Neural cell (in vitro differentiated cells): Measurements from ENCODE around the gene TMEM54. TPM values are rescaled to one million over a fixed set of nuclear protein-coding genes. Genes with fewer than 3 reads are reported as not detected.

Source experiments
- H2AFZ ChIP-seq: fragments of 200-600, 300-800 bp; sonication (generic), shearing (Covaris generic); 2 replicates; pipeline ENCODE4 v1.6.0; 2014; ENCODE audit warnings: low read depth, mild to moderate bottlenecking, antibody characterized with exemption, low read length, moderate library complexity
- H3F3A ChIP-seq: fragments of 200-600 bp; shearing (Covaris generic); 2 replicates; pipeline ENCODE4 v1.6.1; 2016; ENCODE audit warnings: mild to moderate bottlenecking, moderate library complexity, mixed read lengths, antibody characterized with exemption, low read length; ENCODE audit not compliant: insufficient read depth, poor library complexity, severe bottlenecking
- H3K27ac ChIP-seq: fragments of 200-600, 300-800 bp; sonication (generic), shearing (Covaris generic); 2 replicates; pipeline ENCODE4 v1.5.1; 2014; ENCODE audit warnings: mild to moderate bottlenecking, low read length, moderate library complexity
- H3K27me3 ChIP-seq: fragments of 300-800, 200-600 bp; sonication (generic), shearing (Covaris generic); 2 replicates; pipeline ENCODE4 v1.6.0; 2014; ENCODE audit warnings: mild to moderate bottlenecking, low read depth, low read length, moderate library complexity; ENCODE audit not compliant: insufficient read depth
- H3K36me3 ChIP-seq: fragments of 300-800, 200-600 bp; sonication (generic), shearing (Covaris generic); 2 replicates; pipeline ENCODE4 v1.5.1; 2014; ENCODE audit warnings: mild to moderate bottlenecking, antibody characterized with exemption, low read length, moderate library complexity; ENCODE audit not compliant: insufficient read depth
- H3K4me2 ChIP-seq: fragments of 300-800, 200-600 bp; sonication (generic), shearing (Covaris generic); 2 replicates; pipeline ENCODE4 v1.6.0; 2014; ENCODE audit warnings: mild to moderate bottlenecking, low read length
- H3K4me3 ChIP-seq: fragments of 300-800, 200-600 bp; sonication (generic), shearing (Covaris generic); 2 replicates; pipeline ENCODE4 v1.5.1; 2014; ENCODE audit warnings: mild to moderate bottlenecking, low read length, moderate library complexity
- H3K79me2 ChIP-seq: fragments of 200-600 bp; shearing (Covaris generic); replicated peaks from 2 replicates; pipeline ENCODE4 v1.6.0; 2014; ENCODE audit warnings: mild to moderate bottlenecking, low read length, moderate library complexity; ENCODE audit not compliant: insufficient read depth
- H3K9ac ChIP-seq: fragments of 300-800, 200-600 bp; sonication (generic), shearing (Covaris generic); 2 replicates; pipeline ENCODE4 v1.6.1; 2016; ENCODE audit warnings: mild to moderate bottlenecking, low read length, mixed read lengths
- H3K9me2 ChIP-seq: fragments of 200-600 bp; shearing (Covaris generic); 2 replicates; pipeline ENCODE4 v1.6.1; 2016; ENCODE audit warnings: mild to moderate bottlenecking, low read length, mixed read lengths; ENCODE audit not compliant: insufficient read depth
- H3K9me3 ChIP-seq: fragments of 200-600, 300-800 bp; sonication (generic), shearing (Covaris generic); 2 replicates; pipeline ENCODE4 v1.6.1; 2016; ENCODE audit warnings: mild to moderate bottlenecking, mixed run types, low read length, moderate library complexity, mixed read lengths
- H4K20me1 ChIP-seq: fragments of 200-600 bp; shearing (Covaris generic); 2 replicates; pipeline ENCODE4 v1.6.1; 2016; ENCODE audit warnings: mild to moderate bottlenecking, mixed run types; ENCODE audit not compliant: insufficient read depth
- EP300 ChIP-seq: fragments of 450-650 bp; conservative IDR thresholded peaks from 2 replicates; pipeline ENCODE4 v1.6.1; 2014; ENCODE audit warnings: antibody characterized with exemption, mild to moderate bottlenecking, moderate library complexity; ENCODE audit not compliant: poor library complexity, severe bottlenecking
- EZH2 ChIP-seq: fragments of 200-600, 300-800 bp; shearing (Covaris generic), sonication (generic); IDR thresholded peaks from 2 replicates; pipeline ENCODE4 v1.6.1; 2014; ENCODE audit warnings: antibody characterized with exemption, low read length, borderline replicate concordance, mild to moderate bottlenecking; ENCODE audit not compliant: insufficient read depth, poor library complexity, severe bottlenecking
- MXI1 ChIP-seq: fragments of 450-650 bp; conservative IDR thresholded peaks from 2 replicates; pipeline ENCODE4 v1.6.1; 2014; ENCODE audit warnings: antibody characterized with exemption, mild to moderate bottlenecking; ENCODE audit not compliant: poor library complexity, severe bottlenecking
- POLR2AphosphoS5 ChIP-seq: IDR thresholded peaks from 2 replicates; pipeline ENCODE4 v1.6.1; 2012
- RAD21 ChIP-seq: fragments of 450-650 bp; conservative IDR thresholded peaks from 2 replicates; pipeline ENCODE4 v1.6.1; 2014; ENCODE audit warnings: antibody characterized with exemption, mild to moderate bottlenecking, moderate library complexity
- REST ChIP-seq: IDR thresholded peaks from 2 replicates; pipeline ENCODE4 v1.6.1; 2012; ENCODE audit warnings: borderline replicate concordance
- SMC3 ChIP-seq: fragments of 450-650 bp; conservative IDR thresholded peaks from 2 replicates; pipeline ENCODE4 v1.6.1; 2014; ENCODE audit warnings: antibody characterized with exemption, mild to moderate bottlenecking, moderate library complexity; ENCODE audit not compliant: poor library complexity
- TAF1 ChIP-seq: IDR thresholded peaks from 2 replicates; pipeline ENCODE4 v1.6.1; 2012; ENCODE audit warnings: low read depth
- polyA minus RNA-seq: library from RNA; depleted of rRNA, polyadenylated mRNA; stranded (reverse); fragments of >200 nt; gene quantifications from 2 replicates; pipeline ENCODE4 v1.2.3, GENCODE V29; 2014
- polyA plus RNA-seq: library from polyadenylated mRNA; depleted of rRNA; stranded (reverse); fragments of >200 nt; gene quantifications from 2 replicates; pipeline ENCODE4 v1.2.3, GENCODE V29; 2014
- TF ChIP-seq, protein P1 (sequence below): fragments of 450-650 bp; IDR thresholded peaks from 2 replicates; pipeline ENCODE4 v1.5.1; 2014; ENCODE audit warnings: antibody characterized with exemption, mild to moderate bottlenecking, moderate library complexity; ENCODE audit not compliant: poor library complexity, severe bottlenecking

Gene TMEM54, protein sequence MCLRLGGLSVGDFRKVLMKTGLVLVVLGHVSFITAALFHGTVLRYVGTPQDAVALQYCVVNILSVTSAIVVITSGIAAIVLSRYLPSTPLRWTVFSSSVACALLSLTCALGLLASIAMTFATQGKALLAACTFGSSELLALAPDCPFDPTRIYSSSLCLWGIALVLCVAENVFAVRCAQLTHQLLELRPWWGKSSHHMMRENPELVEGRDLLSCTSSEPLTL
- polyA plus RNA-seq: 2.1 TPM in 1 of 2 replicates, not detected in the other
- not detected in 2 replicates for polyA minus RNA-seq

GRCh38 chr1:32900956-32901822 lies at the start of gene TMEM54:
Gene TMEM54 (minus strand): TSS chr1:32901389. CDS start chr1:32901238, 151 bp downstream.
- Histone ChIP-seq H3K9ac (peak within 1 kb of the TSS; percentile 38), H3K27me3 (peaks cover 36% of the 10 kb centered on the region)
- TF ChIP-seq MXI1 (no peak), EP300 (no peak), SMC3 (no peak), EZH2 (no peak), POLR2AphosphoS5 (no peak), RAD21 (no peak), REST (no peak), TAF1 (no peak)
- TF ChIP-seq, protein P1, sequence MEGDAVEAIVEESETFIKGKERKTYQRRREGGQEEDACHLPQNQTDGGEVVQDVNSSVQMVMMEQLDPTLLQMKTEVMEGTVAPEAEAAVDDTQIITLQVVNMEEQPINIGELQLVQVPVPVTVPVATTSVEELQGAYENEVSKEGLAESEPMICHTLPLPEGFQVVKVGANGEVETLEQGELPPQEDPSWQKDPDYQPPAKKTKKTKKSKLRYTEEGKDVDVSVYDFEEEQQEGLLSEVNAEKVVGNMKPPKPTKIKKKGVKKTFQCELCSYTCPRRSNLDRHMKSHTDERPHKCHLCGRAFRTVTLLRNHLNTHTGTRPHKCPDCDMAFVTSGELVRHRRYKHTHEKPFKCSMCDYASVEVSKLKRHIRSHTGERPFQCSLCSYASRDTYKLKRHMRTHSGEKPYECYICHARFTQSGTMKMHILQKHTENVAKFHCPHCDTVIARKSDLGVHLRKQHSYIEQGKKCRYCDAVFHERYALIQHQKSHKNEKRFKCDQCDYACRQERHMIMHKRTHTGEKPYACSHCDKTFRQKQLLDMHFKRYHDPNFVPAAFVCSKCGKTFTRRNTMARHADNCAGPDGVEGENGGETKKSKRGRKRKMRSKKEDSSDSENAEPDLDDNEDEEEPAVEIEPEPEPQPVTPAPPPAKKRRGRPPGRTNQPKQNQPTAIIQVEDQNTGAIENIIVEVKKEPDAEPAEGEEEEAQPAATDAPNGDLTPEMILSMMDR: no peak

DNA sequence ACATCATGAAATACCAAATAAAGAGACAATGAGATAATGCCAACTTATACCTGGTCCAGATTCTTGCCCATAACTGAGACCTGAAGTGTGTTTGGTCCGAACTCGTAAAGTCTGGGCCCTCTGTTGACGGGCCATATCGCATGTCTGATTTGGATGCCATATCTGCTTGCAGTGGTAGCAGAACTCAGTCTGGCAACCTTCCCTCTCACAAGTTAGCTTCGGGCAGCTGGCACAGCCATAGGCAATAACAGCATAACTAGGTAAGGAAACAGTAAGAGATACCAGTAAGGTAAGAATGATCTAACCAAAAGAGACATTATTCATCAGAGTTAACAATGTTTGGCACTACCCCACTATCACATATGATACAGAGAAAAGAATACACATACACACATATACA lies 48.3 kb upstream of the TMEM54 start:
- H3K27me3 ChIP-seq: no peaks in the 10 kb centered on the region
- H3K36me3 ChIP-seq: no peaks in the 10 kb centered on the region
- H3K9me2 ChIP-seq: no peaks in the 10 kb centered on the region
- H3K79me2 ChIP-seq: peaks cover 6% of the 10 kb centered on the region
- H3K9me3 ChIP-seq: no peaks in the 10 kb centered on the region
- no peaks in the 10 kb centered on the region for H4K20me1 ChIP-seq
- no peak overlapping the region for H3K4me2 ChIP-seq
- no peak overlapping the region for H2AFZ ChIP-seq
- no peaks in the 10 kb centered on the region for H3F3A ChIP-seq
- TF ChIP-seq REST: no peak
- no peak overlapping the region for H3K9ac ChIP-seq
- H3K4me3 ChIP-seq: no peak overlapping the region
- H3K27ac ChIP-seq: no peak overlapping the region

More at GRCh38 chr1:32900956-32901822, at the start of gene TMEM54:
- no peaks in the 10 kb centered on the region for H3K36me3 ChIP-seq
- H3K9me3 ChIP-seq: no peaks in the 10 kb centered on the region
- no peak within 1 kb of the TSS for H3K4me2 ChIP-seq
- H3K27ac ChIP-seq: no peak within 1 kb of the TSS
- no peaks in the 10 kb centered on the region for H3F3A ChIP-seq
- peak within 1 kb of the TSS; percentile 62 for H3K4me3 ChIP-seq
- no peaks in the 10 kb centered on the region for H3K79me2 ChIP-seq
- no peaks in the 10 kb centered on the region for H4K20me1 ChIP-seq
- no peaks in the 10 kb centered on the region for H3K9me2 ChIP-seq
- no peak within 1 kb of the TSS for H2AFZ ChIP-seq
